Endothelial cell of hepatic sinusoid (primary cell): ENCODE results near the gene SLPI.

Experiments used
- in situ Hi-C: cut with HindIII; loops from 2 replicates; pipeline ENCODE4 v1.10.0; 2017; ENCODE audit warnings: low sequenced_read_pairs

The SLPI gene

DNA sequence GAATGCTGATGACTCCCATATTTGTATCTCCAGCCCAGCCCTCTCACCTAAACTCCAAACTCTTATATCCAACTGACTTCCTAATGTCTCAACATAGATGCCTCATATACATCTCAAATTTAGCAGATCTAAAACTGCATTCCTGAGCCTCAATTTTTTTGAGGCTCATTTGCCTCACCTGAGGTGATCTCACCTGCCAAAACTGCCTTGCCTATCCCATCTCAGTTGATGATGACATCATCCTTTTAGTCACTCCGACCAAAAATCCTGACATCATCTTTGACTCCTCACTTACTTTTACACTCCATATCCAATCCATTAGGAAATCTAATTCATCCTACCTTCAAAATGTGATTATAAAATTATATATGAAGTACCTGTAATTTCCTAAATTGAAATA, 25.6 kb upstream of the SLPI start:
- in situ Hi-C loops = no loop called here

DNA sequence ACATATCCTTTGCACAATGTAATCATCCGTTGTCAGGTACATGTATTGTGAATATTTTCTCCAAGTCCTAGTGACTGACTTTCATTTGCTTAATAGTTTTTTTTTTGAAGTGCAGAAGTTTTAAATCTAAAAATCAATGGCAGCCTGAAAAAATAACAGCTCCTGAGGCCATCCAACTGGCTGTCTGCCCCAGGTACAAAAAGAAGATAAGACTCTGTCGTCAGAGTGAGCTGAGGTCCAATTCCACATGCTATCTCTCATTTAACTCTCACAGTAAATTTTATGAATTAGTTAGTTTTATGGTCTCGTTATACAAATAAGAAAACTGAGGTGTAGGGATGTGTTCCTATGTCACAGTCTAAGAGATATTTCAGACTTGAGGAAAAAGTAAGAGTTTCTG, 21.0 kb upstream of the SLPI start:
- in situ Hi-C loops = no loop called here

- in situ Hi-C loops = no loop called here
Observed at GRCh38 chr20:45269754-45270270, 15.4 kb upstream of the SLPI start.

DNA sequence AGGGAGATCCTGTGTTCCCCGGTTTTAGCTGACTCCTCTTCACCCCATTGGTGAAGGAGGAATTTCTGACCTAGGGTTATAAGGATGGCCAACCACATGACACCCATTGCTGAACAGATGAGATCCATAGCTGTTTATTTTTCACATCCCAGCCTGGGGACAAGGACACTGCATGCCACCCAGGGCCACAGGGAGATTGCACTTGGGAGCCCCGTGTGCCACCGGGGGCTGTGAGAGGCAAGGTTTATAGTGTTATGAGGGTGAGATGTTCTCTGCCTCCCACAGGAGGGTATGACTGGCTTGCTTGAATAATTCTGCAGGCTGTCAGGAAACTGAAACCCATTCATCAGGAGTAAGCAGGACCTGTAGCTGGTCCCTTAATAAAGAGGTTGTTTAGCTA, 14.7 kb upstream of the SLPI start:
- in situ Hi-C loops = no loop called here

- in situ Hi-C loops = no loop called here
Observed at GRCh38 chr20:45268531-45268930, 14.2 kb upstream of the SLPI start.

- in situ Hi-C loops = no loop called here
Observed at GRCh38 chr20:45266977-45267376, 12.6 kb upstream of the SLPI start.

DNA sequence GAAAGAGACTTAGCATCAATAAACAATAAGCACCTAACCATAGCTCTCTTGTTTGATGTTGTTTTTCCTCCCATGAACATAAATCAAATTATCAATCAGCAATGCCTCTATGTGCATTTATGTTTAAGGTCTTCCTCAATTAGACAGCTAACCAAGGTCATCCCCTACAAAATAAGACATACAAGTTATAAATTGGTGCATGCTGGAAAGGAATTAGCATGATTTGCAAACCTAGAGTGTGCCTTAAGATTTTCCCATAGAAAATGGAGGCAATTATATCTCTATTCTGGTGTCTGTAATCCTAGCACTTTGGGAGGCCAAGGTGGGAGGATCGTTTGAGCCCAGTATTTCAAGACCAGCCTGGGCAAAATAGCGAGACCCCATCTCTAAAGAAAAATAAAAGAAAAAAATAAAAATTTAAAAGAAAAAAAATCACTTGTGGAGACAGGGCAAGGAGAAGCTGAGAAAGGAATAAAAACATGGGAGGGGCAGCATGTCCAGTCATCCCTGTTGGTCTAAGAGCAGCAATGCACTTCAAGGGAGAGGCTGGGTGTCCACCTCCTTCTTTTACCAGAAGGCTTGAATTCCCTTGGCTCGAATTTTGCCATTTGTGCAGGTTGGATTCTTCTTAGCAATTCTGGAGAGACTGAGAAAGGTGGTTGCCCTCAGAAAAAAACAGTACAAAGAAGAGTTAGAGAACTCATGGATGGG, 9.3 kb upstream of the SLPI start:
- in situ Hi-C loops = no loop called here

GRCh38 chr20:45258664-45259063, 4.3 kb upstream of the SLPI start:
- in situ Hi-C loops = no loop called here

DNA sequence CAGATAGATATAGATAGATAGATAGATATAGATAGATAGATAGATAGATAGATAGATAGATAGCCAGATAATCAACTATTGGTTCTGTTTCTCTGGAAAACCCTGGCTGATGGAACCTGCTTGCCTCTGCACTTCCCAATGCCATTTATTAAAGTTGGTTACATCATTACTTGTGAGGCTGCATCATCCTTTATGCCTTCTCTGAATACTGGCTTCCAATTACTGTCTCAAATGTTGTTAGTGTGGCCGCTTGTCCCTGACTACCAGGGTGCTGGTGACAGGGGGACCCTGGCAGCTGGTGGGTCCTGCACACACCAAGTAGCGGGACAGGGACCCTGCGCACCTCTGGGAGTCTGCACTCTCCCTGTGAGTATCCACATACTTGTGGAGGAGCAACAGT, 3.9 kb upstream of the SLPI start:
- in situ Hi-C loops = no loop called here

DNA sequence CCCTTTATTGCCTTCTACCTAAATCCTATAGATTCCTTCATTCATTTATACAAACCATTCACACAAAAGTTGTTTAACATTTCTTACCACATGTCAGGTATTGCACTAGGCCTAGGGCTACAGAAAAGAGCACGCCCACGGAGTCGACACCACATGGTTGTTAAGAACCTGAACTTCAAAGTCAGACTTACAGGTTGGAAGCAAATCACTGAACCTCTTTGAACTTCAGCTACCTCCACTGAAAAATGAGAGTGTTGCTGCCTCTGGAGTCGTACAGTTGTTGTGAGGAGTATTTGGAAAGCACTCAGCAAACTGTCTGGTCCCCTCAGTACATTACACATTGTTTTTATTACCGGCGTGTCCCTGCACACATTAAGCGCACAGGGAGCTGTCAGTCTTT, 3.3 kb upstream of the SLPI start:
- in situ Hi-C loops = no loop called here

DNA sequence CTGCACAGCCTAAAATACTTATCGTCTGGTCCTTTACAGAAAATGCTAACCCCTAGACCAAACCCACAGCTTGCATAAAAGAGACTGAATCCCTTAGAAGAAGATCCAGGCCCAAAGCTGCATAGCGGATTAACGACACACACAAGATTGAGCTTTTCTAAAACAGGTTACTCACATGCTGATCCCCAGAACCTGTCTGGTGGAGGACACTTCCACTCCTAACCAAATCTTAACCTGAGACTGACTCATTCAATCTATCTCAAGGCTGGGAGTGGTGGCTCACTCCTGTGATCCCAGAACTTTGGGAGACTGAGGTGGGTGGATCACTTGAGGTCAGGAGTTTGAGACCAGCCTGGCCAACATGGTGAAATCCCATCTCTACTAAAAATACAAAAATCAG, 2.8 kb upstream of the SLPI start:
- in situ Hi-C loops = no loop called here

GRCh38 chr20:45253261-45253660, 1.1 kb downstream of the SLPI start:
- in situ Hi-C loops = no loop called here

GRCh38 chr20:45251884-45252560, 2.3 kb downstream of the SLPI start:
- in situ Hi-C loops = no loop called here

- in situ Hi-C loops = no loop called here
Observed at GRCh38 chr20:45248609-45249008, 5.8 kb downstream of the SLPI start.

- in situ Hi-C loops = no loop called here
Observed at GRCh38 chr20:45247865-45248264, 6.5 kb downstream of the SLPI start.

GRCh38 chr20:45246109-45246508, 8.3 kb downstream of the SLPI start:
- in situ Hi-C loops = no loop called here

GRCh38 chr20:45238139-45238538, 16.2 kb downstream of the SLPI start:
- in situ Hi-C loops = no loop called here

DNA sequence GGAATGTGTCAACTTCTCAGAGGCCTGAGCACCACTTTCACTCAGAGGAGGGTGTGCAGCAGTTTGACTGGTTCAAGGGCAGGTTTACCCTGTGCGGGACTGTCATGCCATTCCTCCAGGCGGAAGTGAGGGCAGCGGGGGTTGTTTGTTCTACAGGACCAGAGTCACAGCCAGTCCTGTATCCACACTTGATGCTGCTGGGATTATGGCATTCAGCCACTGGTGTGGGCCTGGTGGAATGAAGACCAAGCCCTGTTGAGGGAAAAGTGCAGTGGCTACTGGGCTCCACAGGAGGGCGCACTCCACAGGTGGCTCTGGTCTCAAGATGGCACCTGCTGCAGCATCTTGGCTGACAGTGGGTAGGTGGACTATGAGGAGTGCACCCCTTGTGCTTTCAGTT, 18.4 kb downstream of the SLPI start:
- in situ Hi-C loops = no loop called here

- in situ Hi-C loops = no loop called here
Observed at GRCh38 chr20:45230631-45231030, 23.7 kb downstream of the SLPI start.

DNA sequence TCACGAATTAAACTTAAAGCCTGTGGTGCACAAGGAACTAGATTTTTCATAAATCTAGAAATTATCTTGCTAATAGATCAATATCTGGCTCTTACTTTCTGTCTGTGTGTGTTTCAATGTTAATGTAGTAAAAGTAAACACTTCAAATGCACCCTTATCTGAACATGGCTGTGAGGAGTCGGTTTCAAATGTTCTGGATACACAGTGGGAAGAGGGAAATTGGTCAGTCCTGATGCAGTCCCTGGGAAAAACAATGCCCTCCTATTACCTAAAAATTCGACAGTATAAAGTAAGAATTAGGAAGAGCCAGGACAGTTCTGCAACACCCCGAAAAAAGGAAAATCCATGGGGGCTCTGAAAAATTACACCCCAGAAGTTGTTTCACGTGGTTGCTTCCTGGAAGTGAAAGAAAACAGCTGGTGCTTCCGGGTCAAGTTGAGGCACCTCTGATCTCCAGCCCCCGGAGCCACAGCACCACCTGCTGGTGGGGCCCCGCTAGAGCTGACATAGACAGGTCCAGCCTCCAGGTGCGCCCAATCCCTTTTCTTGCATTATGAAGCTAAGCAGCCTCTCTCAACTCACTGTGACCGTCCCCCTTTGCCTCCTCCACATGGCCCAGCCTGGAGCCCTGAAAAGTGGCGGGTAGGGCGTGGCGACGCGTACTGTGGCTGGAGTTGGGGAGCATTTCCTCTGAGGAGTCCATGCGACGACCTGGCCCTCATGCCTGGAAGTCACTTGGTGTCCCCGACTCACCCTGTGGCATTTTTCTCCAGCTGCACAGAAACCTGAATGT, 24.9 kb downstream of the SLPI start:
- in situ Hi-C loops = no loop called here

DNA sequence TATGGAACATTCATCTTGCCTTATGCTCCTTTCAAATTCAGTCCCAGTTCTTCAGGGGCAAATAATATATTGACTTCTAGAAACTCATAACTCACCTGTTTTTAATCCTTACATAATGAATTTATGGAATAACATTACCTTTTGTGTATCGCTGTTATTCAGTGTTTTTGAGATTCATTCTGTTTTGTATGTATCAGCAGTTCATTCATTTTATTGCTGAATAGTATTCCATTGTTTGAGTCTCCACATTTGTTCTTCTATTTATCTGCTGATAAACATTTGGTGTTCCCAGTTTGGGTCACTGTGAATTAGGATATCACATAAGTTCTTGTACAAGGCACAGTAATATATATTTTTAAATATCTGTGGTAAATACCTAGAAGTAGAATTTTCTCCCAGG, 28.1 kb downstream of the SLPI start:
- in situ Hi-C loops = no loop called here

DNA sequence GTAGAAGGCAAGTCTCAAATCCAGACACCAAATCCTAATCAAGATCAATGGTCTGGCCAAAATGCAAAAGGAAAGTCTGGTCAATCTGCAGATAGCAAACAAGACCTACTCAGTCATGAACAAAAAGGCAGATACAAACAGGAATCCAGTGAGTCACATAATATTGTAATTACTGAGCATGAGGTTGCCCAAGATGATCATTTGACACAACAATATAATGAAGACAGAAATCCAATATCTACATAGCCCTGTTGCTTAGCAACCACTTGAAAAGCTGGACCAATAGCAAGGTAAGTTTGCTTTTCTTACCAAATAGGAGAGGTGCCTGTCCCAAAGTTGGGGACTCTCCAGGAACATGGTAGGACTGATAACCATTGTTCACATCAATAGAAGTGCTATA, 31.2 kb downstream of the SLPI start:
- in situ Hi-C loops = no loop called here
